ENCODE results near the gene MME. TPM values are rescaled to one million over a fixed set of nuclear protein-coding genes. Genes with fewer than 3 reads are reported as not detected.
A peak's percentile ranks its signal among the peaks of the same experiment; 100 is the strongest.

MME gene
- total and polyA plus RNA-seq, 3 donors from 2014 or later: 5.4 to 6.3 (median 5.5) TPM

DNA sequence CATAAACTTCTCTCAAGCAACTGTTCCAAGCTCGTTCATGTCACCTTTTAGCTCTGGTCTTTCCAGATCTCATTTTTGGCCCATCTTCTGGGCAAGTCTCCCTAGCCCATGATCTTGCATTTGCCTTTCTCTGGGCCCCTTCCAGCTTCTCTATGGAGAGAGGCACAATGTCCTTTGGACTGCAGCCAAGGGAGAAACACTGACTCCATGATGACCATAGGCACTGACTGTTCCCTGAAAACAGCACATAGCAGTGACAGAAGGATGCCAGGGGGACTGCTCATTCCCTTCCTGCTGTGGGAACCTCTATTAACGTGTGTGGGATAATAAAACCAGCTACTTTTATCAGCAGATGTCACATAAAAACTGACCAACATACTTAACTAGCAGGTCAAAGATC, 153.1 kb downstream of the MME start:
- 22% methylated on average over 2 of the region's 2 CpGs for WGBS, 2 donors
- no peaks in the 10 kb centered on the region for H3K36me3 ChIP-seq (ENCODE audit: low read depth, missing control alignments)
- H3K4me1 ChIP-seq: peaks cover 13% of the 10 kb centered on the region
- peak; percentile 80 for DNase-seq
- peak overlapping the region in 1 of 2 donors; percentile 60 for H3K27ac ChIP-seq
- no peak overlapping the region for H3K4me3 ChIP-seq
- intact Hi-C loops (cut with DNase I; ENCODE audit: low total_unique reads): no loop called here
- TF ChIP-seq POLR2A (IDR thresholded peaks at IDR 0.05): no peak
- TF ChIP-seq, protein P1, sequence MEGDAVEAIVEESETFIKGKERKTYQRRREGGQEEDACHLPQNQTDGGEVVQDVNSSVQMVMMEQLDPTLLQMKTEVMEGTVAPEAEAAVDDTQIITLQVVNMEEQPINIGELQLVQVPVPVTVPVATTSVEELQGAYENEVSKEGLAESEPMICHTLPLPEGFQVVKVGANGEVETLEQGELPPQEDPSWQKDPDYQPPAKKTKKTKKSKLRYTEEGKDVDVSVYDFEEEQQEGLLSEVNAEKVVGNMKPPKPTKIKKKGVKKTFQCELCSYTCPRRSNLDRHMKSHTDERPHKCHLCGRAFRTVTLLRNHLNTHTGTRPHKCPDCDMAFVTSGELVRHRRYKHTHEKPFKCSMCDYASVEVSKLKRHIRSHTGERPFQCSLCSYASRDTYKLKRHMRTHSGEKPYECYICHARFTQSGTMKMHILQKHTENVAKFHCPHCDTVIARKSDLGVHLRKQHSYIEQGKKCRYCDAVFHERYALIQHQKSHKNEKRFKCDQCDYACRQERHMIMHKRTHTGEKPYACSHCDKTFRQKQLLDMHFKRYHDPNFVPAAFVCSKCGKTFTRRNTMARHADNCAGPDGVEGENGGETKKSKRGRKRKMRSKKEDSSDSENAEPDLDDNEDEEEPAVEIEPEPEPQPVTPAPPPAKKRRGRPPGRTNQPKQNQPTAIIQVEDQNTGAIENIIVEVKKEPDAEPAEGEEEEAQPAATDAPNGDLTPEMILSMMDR (IDR thresholded peaks at IDR 0.05): no peak
- H3K27me3 ChIP-seq: no peaks in the 10 kb centered on the region
- no peaks in the 10 kb centered on the region for H3K9me3 ChIP-seq

Other genes starting within 250 kb of the MME start
- not detected for gene STRIT1, start 213.4 kb downstream of the MME start, total RNA-seq
- gene STRIT1, start 213.4 kb downstream of the MME start, polyA plus RNA-seq (ENCODE audit: insufficient read depth, low read depth, low replicate concordance): 2.5 TPM